ENCODE results near the gene MRAP.

The MRAP gene

GRCh38 chr21:32346951-32347350 is 48.3 kb downstream of the MRAP start:
- no peak overlapping the region for H3K27ac ChIP-seq
- no peak for DNase-seq

GRCh38 chr21:32347351-32347750 is 48.7 kb downstream of the MRAP start:
- Histone ChIP-seq H3K27ac (no peak overlapping the region), H3K9me3 (peaks cover 0 to 9% (median 2%) of the 10 kb centered on the region in 3 donors), H3K27me3 (no peaks in the 10 kb centered on the region), H3K4me1 (no peaks in the 10 kb centered on the region), H3K36me3 (peaks cover 79 to 100% (median 94%) of the 10 kb centered on the region in 3 donors), H3K4me3 (no peak overlapping the region)
- no peak for TF ChIP-seq CTCF (IDR thresholded peaks at IDR 0.05)
- DNase-seq = no peak
- intact Hi-C loops (cut with DNase I; ENCODE audit: low total_unique reads) = no loop called here

More at GRCh38 chr21:32346951-32347350, 48.3 kb downstream of the MRAP start:
- no peaks in the 10 kb centered on the region for H3K4me1 ChIP-seq
- no peak overlapping the region for H3K4me3 ChIP-seq
- intact Hi-C loops (cut with DNase I; ENCODE audit: low total_unique reads) = no loop called here
- H3K36me3 ChIP-seq = peaks cover 78 to 100% (median 93%) of the 10 kb centered on the region in 3 donors
- TF ChIP-seq CTCF (IDR thresholded peaks at IDR 0.05) = no peak
- peaks cover 0 to 9% (median 2%) of the 10 kb centered on the region in 3 donors for H3K9me3 ChIP-seq
- no peaks in the 10 kb centered on the region for H3K27me3 ChIP-seq

GRCh38 chr21:32347977-32348376 is 49.3 kb downstream of the MRAP start:
- Histone ChIP-seq H3K4me1 (no peaks in the 10 kb centered on the region), H3K36me3 (peaks cover 83 to 100% (median 97%) of the 10 kb centered on the region in 3 donors), H3K27me3 (no peaks in the 10 kb centered on the region), H3K9me3 (peaks cover 0 to 9% (median 2%) of the 10 kb centered on the region in 3 donors), H3K27ac (no peak overlapping the region), H3K4me3 (no peak overlapping the region)
- no peak for TF ChIP-seq CTCF (IDR thresholded peaks at IDR 0.05)
- DNase-seq = no peak
- intact Hi-C loops (cut with DNase I; ENCODE audit: low total_unique reads) = no loop called here

GRCh38 chr21:32348604-32349332 is 50.1 kb downstream of the MRAP start:
- H3K36me3 ChIP-seq = peaks cover 83 to 100% (median 97%) of the 10 kb centered on the region in 3 donors
- no peak for TF ChIP-seq CTCF (IDR thresholded peaks at IDR 0.05)
- H3K27me3 ChIP-seq = no peaks in the 10 kb centered on the region
- no peaks in the 10 kb centered on the region for H3K4me1 ChIP-seq
- no peak overlapping the region for H3K27ac ChIP-seq
- no peak overlapping the region for H3K4me3 ChIP-seq
- no peak for DNase-seq
- intact Hi-C loops (cut with DNase I; ENCODE audit: low total_unique reads) = no loop called here
- peaks cover 0 to 9% (median 2%) of the 10 kb centered on the region in 3 donors for H3K9me3 ChIP-seq

GRCh38 chr21:32349333-32349944 is 50.8 kb downstream of the MRAP start:
- Histone ChIP-seq H3K4me1 (no peaks in the 10 kb centered on the region), H3K27me3 (no peaks in the 10 kb centered on the region), H3K4me3 (no peak overlapping the region), H3K9me3 (peaks cover 0 to 5% (median 0%) of the 10 kb centered on the region in 3 donors), H3K36me3 (peaks cover 83 to 100% (median 97%) of the 10 kb centered on the region in 3 donors), H3K27ac (no peak overlapping the region)
- TF ChIP-seq CTCF (IDR thresholded peaks at IDR 0.05) = no peak
- no peak for DNase-seq
- intact Hi-C loops (cut with DNase I; ENCODE audit: low total_unique reads) = no loop called here
